K562 (cell line): Measurements from ENCODE around the gene BOLL. TPM values are rescaled to one million over a fixed set of nuclear protein-coding genes. Genes with fewer than 3 reads are reported as not detected.
A peak's percentile ranks its signal among the peaks of the same experiment; 100 is the strongest.

ENCODE experiments used
- ADNP ChIP-seq: fragments of 200-800 bp; sonication (Bioruptor generic); IDR thresholded peaks from 2 replicates; pipeline ENCODE4 v1.6.1; 2016; ENCODE audit warnings: missing genetic modification characterization, missing compliant biosample characterization
- ARNT ChIP-seq, 2 experiments: fragments of 450-650 bp; IDR thresholded peaks; 2 replicates each; pipeline ENCODE4 v1.6.1; 2016; ENCODE audit warnings: mild to moderate bottlenecking in 1 of 2
- ATF3 ChIP-seq, 2 experiments: fragments of 450-650 bp in 1 of 2; sonication (generic) in 1 of 2; formaldehyde crosslinking in 1 of 2; IDR thresholded peaks in 1 of 2; conservative IDR thresholded peaks in 1 of 2; 2 replicates each; pipeline versions ENCODE4 v1.6.1 to v1.8.1; 2016 to 2023; ENCODE audit warnings: mild to moderate bottlenecking in 2 of 2, moderate library complexity in 2 of 2, inconsistent platforms in 1 of 2, missing genetic modification reagents in 1 of 2
- BACH1 ChIP-seq: fragments of 200-800 bp; sonication (Bioruptor generic); IDR thresholded peaks from 2 replicates; pipeline ENCODE4 v1.6.1; 2016; ENCODE audit warnings: missing genetic modification characterization, missing compliant biosample characterization
- BHLHE40 ChIP-seq: IDR thresholded peaks from 2 replicates; pipeline ENCODE4 v1.6.1; 2011; ENCODE audit warnings: low read length, improper control_type of control experiment
- BRCA1 ChIP-seq, 2 experiments: fragments of 450-650 bp in 1 of 2; sonication (generic) in 1 of 2; formaldehyde crosslinking in 1 of 2; IDR thresholded peaks; 2 replicates each; pipeline versions ENCODE4 v1.5.0 to v1.6.1; 2017 to 2020; ENCODE audit warnings: mild to moderate bottlenecking in 1 of 2, missing genetic modification reagents in 1 of 2
- CBX3 ChIP-seq, 2 experiments: IDR thresholded peaks; 1 replicate in 1 of 2; 2 replicates in 1 of 2; pipeline ENCODE4 v1.6.1; 2012; ENCODE audit warnings: inconsistent platforms in 2 of 2, low read length in 2 of 2, borderline replicate concordance in 1 of 2, control low read depth in 1 of 2
- CCAR2 ChIP-seq: fragments of 200-400 bp; formaldehyde crosslinking; IDR thresholded peaks from 2 replicates; pipeline ENCODE4 v1.6.1; 2017; ENCODE audit warnings: mild to moderate bottlenecking, low read depth, low read length
- ETS2 ChIP-seq: IDR thresholded peaks from 2 replicates; pipeline ENCODE4 v1.6.1; 2016; ENCODE audit warnings: borderline replicate concordance, missing genetic modification characterization, mild to moderate bottlenecking, moderate library complexity, missing compliant biosample characterization; ENCODE audit not compliant: poor library complexity, severe bottlenecking
- GATA2 ChIP-seq: sonication (generic); formaldehyde crosslinking; IDR thresholded peaks from 2 replicates; pipeline ENCODE4 v1.4.0; 2020; ENCODE audit warnings: mild to moderate bottlenecking, missing genetic modification reagents
- HOXB6 ChIP-seq: fragments of 250-450 bp; sonication (Bioruptor Pico); IDR thresholded peaks from 2 replicates; pipeline ENCODE4 v1.5.1; 2022; ENCODE audit warnings: mild to moderate bottlenecking, borderline replicate concordance
- JUNB ChIP-seq: fragments of 450-650 bp; formaldehyde crosslinking; conservative IDR thresholded peaks from 2 replicates; pipeline ENCODE4 v1.4.0; 2020; ENCODE audit warnings: mild to moderate bottlenecking
- KDM1A ChIP-seq, 2 experiments: fragments of 450-650 bp; IDR thresholded peaks; 2 replicates each; pipeline ENCODE4 v1.6.1; 2016; ENCODE audit warnings: mild to moderate bottlenecking in 2 of 2
- L3MBTL2 ChIP-seq: fragments of 450-650 bp; IDR thresholded peaks from 2 replicates; pipeline ENCODE4 v1.6.1; 2016; ENCODE audit warnings: mild to moderate bottlenecking, moderate library complexity
- LCOR ChIP-seq: sonication (generic); formaldehyde crosslinking; IDR thresholded peaks from 2 replicates; pipeline ENCODE4 v1.8.0; 2022; ENCODE audit warnings: mild to moderate bottlenecking, missing genetic modification reagents
- MECOM ChIP-seq: fragments of 250-450 bp; sonication (Bioruptor Pico); IDR thresholded peaks from 2 replicates; pipeline ENCODE4 v1.8.0; 2022; ENCODE audit warnings: inconsistent platforms
- MEF2A ChIP-seq: IDR thresholded peaks from 2 replicates; pipeline ENCODE4 v1.6.1; 2011; ENCODE audit warnings: low read depth, mild to moderate bottlenecking, low read length, moderate library complexity; ENCODE audit not compliant: control insufficient read depth
- MTA2 ChIP-seq: fragments of 450-650 bp; IDR thresholded peaks from 2 replicates; pipeline ENCODE4 v1.6.1; 2016; ENCODE audit warnings: low read depth
- NCOA2 ChIP-seq, 2 experiments: fragments of 450-650 bp; IDR thresholded peaks; 2 replicates each; pipeline ENCODE4 v1.6.1; 2018; ENCODE audit warnings: mild to moderate bottlenecking in 2 of 2, moderate library complexity in 1 of 2; ENCODE audit not compliant: partially characterized antibody in 2 of 2
- NFE2 ChIP-seq: IDR thresholded peaks from 2 replicates; pipeline ENCODE4 v1.6.1; 2014; ENCODE audit warnings: antibody characterized with exemption, low read depth
- NFRKB ChIP-seq: fragments of 450-650 bp; IDR thresholded peaks from 2 replicates; pipeline ENCODE4 v1.6.1; 2016; ENCODE audit warnings: low read depth
- POLR2G ChIP-seq: fragments of 200-400 bp; formaldehyde crosslinking; IDR thresholded peaks from 2 replicates; pipeline ENCODE4 v1.6.1; 2017; ENCODE audit warnings: low read depth, mild to moderate bottlenecking, antibody characterized with exemption, low read length, moderate library complexity
- RBM17 ChIP-seq: fragments of 200-400 bp; formaldehyde crosslinking; IDR thresholded peaks from 2 replicates; pipeline ENCODE4 v1.6.1; 2017; ENCODE audit warnings: low read depth, mild to moderate bottlenecking, low read length, borderline replicate concordance
- RCOR1 ChIP-seq, 2 experiments: IDR thresholded peaks; 2 replicates each; pipeline ENCODE4 v1.6.1; 2012; ENCODE audit warnings: low read depth in 2 of 2, low read length in 2 of 2, borderline replicate concordance in 1 of 2, improper control_type of control experiment in 1 of 2
- SNIP1 ChIP-seq: fragments of 450-650 bp; IDR thresholded peaks from 2 replicates; pipeline ENCODE4 v1.7.1; 2017; ENCODE audit warnings: low read depth, mild to moderate bottlenecking
- SP2 ChIP-seq: IDR thresholded peaks from 2 replicates; pipeline ENCODE4 v1.6.1; 2011; ENCODE audit warnings: mild to moderate bottlenecking, low read depth, low read length, moderate library complexity; ENCODE audit not compliant: poor library complexity, severe bottlenecking; ENCODE audit errors: extremely low read depth
- STAT5A ChIP-seq: IDR thresholded peaks from 2 replicates; pipeline ENCODE4 v1.6.1; 2012; ENCODE audit warnings: low read length, inconsistent platforms, borderline replicate concordance
- WHSC1 ChIP-seq: IDR thresholded peaks from one replicate; pipeline ENCODE4 v1.6.1; 2012; ENCODE audit warnings: low read length, control low read depth, inconsistent platforms
- ZBTB1 ChIP-seq: sonication (generic); formaldehyde crosslinking; IDR thresholded peaks from 2 replicates; pipeline ENCODE4 v1.8.1; 2023; ENCODE audit warnings: missing genetic modification reagents, low read depth, mild to moderate bottlenecking, borderline replicate concordance
- ZKSCAN8 ChIP-seq: fragments of 200-800 bp; sonication (Bioruptor generic); IDR thresholded peaks from 2 replicates; pipeline ENCODE4 v1.6.1; 2016; ENCODE audit warnings: missing genetic modification characterization, missing compliant biosample characterization
- ZNF140 ChIP-seq: fragments of 250-450 bp; sonication (Bioruptor Pico); IDR thresholded peaks from 2 replicates; pipeline ENCODE4 v1.8.0; 2021; ENCODE audit warnings: moderate library complexity, mild to moderate bottlenecking, inconsistent platforms
- polyA plus RNA-seq, 8 experiments: library from polyadenylated mRNA; depleted of rRNA in 4 of 8; stranded (reverse) in 5 of 8; unstranded in 3 of 8; fragments of >200 nt; fragmentation: Nextera tagmentation in 2 of 8; fragmentation: Illumina TruSeq in 1 of 8; extraction: Ambion mirVana in 2 of 8; extraction: Trizol in 1 of 8; gene quantifications; 2 replicates each; pipeline versions ENCODE4 v1.2.1 to v1.2.3, GENCODE V29; 2011 to 2014; ENCODE audit warnings: inconsistent platforms in 1 of 8, missing spikeins in 1 of 8
- total RNA-seq, 7 experiments: library from RNA; depleted of rRNA in 6 of 7; stranded (reverse); fragments of >200 nt in 6 of 7; fragmentation: Illumina TruSeq in 2 of 7; extraction: Trizol in 2 of 7; gene quantifications; 2 replicates each; pipeline versions ENCODE4 v1.2.1 to v1.2.3, GENCODE V29; 2011 to 2021; ENCODE audit warnings: low replicate concordance in 1 of 7

Gene BOLL
- total and polyA plus RNA-seq, 9 of the 15 experiments (the other 6 are each of a cell fraction or from before 2014, with no cell fraction given): 0.11 to 0.55 (median 0.19) TPM; not detected in 1

GRCh38 chr2:197813093-197813787 lies 28.1 kb upstream of the BOLL start (continued):
- TF ChIP-seq NFE2: peak; percentile 95
- no peak for TF ChIP-seq NFRKB
- no peak for TF ChIP-seq HOXB6 (CRISPR knock-in tag)
- no peak for TF ChIP-seq MEF2A
- no peak for TF ChIP-seq RBM17
- TF ChIP-seq MECOM (CRISPR knock-in tag): no peak
- no peak for TF ChIP-seq GATA2 (CRISPR knock-in tag)
- TF ChIP-seq ZNF140 (CRISPR knock-in tag): no peak
- TF ChIP-seq SNIP1: no peak
- TF ChIP-seq CBX3 (IDR thresholded peaks at IDR 0.05; ENCODE audit: borderline replicate concordance in 1 of 2, low read length in 2 of 2): 0 out of 3 replicates have a peak, but pooled peaks of 1 of the 2 experiments have one; percentile 16
- no peak for TF ChIP-seq ETS2
- no peak for TF ChIP-seq POLR2G
- no peak for TF ChIP-seq LCOR (CRISPR knock-in tag)
- TF ChIP-seq MTA2: no peak
- no peak for TF ChIP-seq ARNT (IDR thresholded peaks at IDR 0.05)
- no peak for TF ChIP-seq STAT5A
- TF ChIP-seq ATF3 (IDR thresholded peaks at IDR 0.05): peak; percentile 65
- TF ChIP-seq ATF3 (CRISPR knock-in tag; conservative IDR thresholded peaks at IDR 0.05): no peak
- TF ChIP-seq NCOA2 (IDR thresholded peaks at IDR 0.05; ENCODE audit: partially characterized antibody in 2 of 2): no peak
- TF ChIP-seq WHSC1: no peak
- peak; percentile 16 to 20; a peak in 1 of 4 replicates for TF ChIP-seq KDM1A (IDR thresholded peaks at IDR 0.05)
- peak in 1 of 2 experiments; percentile 46; a peak in 1 of 4 replicates for TF ChIP-seq RCOR1 (IDR thresholded peaks at IDR 0.05; ENCODE audit: borderline replicate concordance in 1 of 2, low read depth in 2 of 2, low read length in 2 of 2)
- TF ChIP-seq JUNB: no peak
- no peak for TF ChIP-seq ADNP
- TF ChIP-seq ZBTB1 (CRISPR knock-in tag): no peak
- TF ChIP-seq BHLHE40: no peak
- 0 out of 2 replicates have a peak, but pooled peaks have one; percentile 25 for TF ChIP-seq BACH1 (tag)
- TF ChIP-seq L3MBTL2: no peak
- no peak for TF ChIP-seq SP2
- TF ChIP-seq CCAR2: no peak
- TF ChIP-seq BRCA1 (IDR thresholded peaks at IDR 0.05): no peak
- TF ChIP-seq BRCA1 (CRISPR knock-in tag; IDR thresholded peaks at IDR 0.05): no peak
- no peak for TF ChIP-seq ZKSCAN8
